ENCODE results near the gene SPAG17. TPM values are rescaled to one million over a fixed set of nuclear protein-coding genes. Genes with fewer than 3 reads are reported as not detected.
A peak's percentile ranks its signal among the peaks of the same experiment; 100 is the strongest.

The SPAG17 gene
- not detected for total RNA-seq
- polyA plus RNA-seq = not detected

DNA sequence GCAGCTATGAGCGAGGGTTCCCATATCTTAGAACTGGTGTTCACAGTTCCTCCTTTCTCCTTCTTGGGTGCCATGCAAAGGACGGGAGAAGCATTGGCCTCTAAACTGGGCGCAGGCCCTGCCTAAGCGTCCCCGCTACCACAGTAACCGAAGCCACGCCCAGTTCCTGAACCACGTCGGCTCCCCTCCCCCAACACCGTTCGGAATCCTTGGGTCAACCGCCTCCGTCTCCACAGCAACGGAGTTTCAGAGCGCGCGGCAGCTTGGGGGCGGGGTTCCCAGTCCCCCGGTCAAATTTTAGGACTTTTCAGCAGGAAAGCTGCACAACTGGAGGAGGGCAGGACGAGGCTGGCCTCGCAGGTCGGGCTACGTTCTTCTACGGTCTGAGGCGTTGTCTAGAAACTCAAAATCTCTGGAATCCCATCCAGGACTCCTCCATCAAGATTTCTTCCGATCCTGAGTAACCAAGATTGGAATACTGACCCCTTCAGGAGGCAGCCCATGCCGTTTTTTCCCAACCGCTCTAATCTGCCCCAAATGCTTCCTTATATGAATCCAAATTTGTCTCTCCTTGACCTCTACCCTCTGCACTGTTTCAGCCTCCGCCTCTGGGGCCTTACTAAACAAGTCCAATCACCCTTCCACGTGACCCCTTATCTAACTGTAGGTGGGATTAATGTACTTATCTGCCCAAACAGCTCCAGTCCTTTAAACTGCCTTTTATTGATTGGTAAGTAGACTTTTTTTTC lies at the start of gene SPAG17:
Gene SPAG17, minus strand, starts transcription at position 145 of the 749 bp plus-strand sequence. Its CDS starts 71 bp downstream, at position 74.
- no peak within 1 kb of the TSS for H3K4me3 ChIP-seq (ENCODE audit: low read depth, low read length)
- H3K4me3 Mint-ChIP-seq = peak within 1 kb of the TSS in 1 of 4 donors; percentile 39
- peaks cover 0 to 2% (median 0%) of the 10 kb centered on the region in 7 donors for H3K9me3 Mint-ChIP-seq
- ATAC-seq (ENCODE audit: low read depth in 2 of 2) = no peak
- H3K27ac Mint-ChIP-seq = no peak within 1 kb of the TSS
- no peak within 1 kb of the TSS for H3K27ac ChIP-seq (ENCODE audit: insufficient read depth, low read length, poor library complexity, severe bottlenecking)
- H3K36me3 Mint-ChIP-seq = no peaks in the 10 kb centered on the region
- H3K27me3 Mint-ChIP-seq = no peaks in the 10 kb centered on the region
- peak in 1 of 3 donors; percentile 1 for DNase-seq
- no peaks in the 10 kb centered on the region for H3K36me3 ChIP-seq (ENCODE audit: control insufficient read depth, insufficient read depth, low read length)
- no peaks in the 10 kb centered on the region for H3K9me3 ChIP-seq (ENCODE audit: control insufficient read depth in 2 of 2, low read length in 2 of 2)
- no peaks in the 10 kb centered on the region for H3K4me1 ChIP-seq (ENCODE audit: control insufficient read depth, insufficient read depth, low read length, poor library complexity, severe bottlenecking)
- peaks cover 0 to 1% (median 0%) of the 10 kb centered on the region in 4 donors for H3K4me1 Mint-ChIP-seq
- H3K27me3 ChIP-seq (ENCODE audit: control insufficient read depth, insufficient read depth, low read length) = no peaks in the 10 kb centered on the region

DNA sequence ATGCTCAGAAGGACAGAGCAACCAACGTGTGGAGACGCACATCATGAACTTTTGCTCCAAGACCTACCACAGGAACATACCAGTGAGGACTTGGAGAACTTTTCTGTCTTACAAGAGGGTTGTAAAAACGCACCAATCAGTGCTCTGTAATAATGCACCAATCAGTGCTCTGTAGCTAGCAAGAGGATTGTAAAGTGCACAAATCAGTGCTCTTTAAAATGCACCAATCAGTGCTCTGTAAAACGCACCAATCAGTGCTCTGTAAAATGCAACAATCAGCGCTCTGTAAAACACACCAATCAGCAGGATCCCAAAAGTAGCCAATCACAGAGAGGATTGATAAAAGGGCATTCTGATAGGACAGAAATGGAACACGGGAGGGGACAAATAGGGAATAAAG lies 40.4 kb upstream of the SPAG17 start:
- H3K27me3 ChIP-seq (ENCODE audit: control insufficient read depth, insufficient read depth, low read length) = no peaks in the 10 kb centered on the region
- no peaks in the 10 kb centered on the region for H3K36me3 ChIP-seq (ENCODE audit: control insufficient read depth, insufficient read depth, low read length)
- H3K9me3 ChIP-seq (ENCODE audit: control insufficient read depth in 2 of 2, low read length in 2 of 2) = no peaks in the 10 kb centered on the region
- ATAC-seq (ENCODE audit: low read depth in 2 of 2) = no peak
- Mint-ChIP-seq H3K4me1 (no peaks in the 10 kb centered on the region), H3K27ac (no peak overlapping the region), H3K27me3 (no peaks in the 10 kb centered on the region), H3K36me3 (no peaks in the 10 kb centered on the region), H3K9me3 (peaks cover 0 to 1% (median 0%) of the 10 kb centered on the region in 7 donors), H3K4me3 (no peak overlapping the region)
- H3K4me3 ChIP-seq (ENCODE audit: low read depth, low read length) = no peak overlapping the region
- no peaks in the 10 kb centered on the region for H3K4me1 ChIP-seq (ENCODE audit: control insufficient read depth, insufficient read depth, low read length, poor library complexity, severe bottlenecking)
- no peak for DNase-seq
- H3K27ac ChIP-seq (ENCODE audit: insufficient read depth, low read length, poor library complexity, severe bottlenecking) = no peak overlapping the region

DNA sequence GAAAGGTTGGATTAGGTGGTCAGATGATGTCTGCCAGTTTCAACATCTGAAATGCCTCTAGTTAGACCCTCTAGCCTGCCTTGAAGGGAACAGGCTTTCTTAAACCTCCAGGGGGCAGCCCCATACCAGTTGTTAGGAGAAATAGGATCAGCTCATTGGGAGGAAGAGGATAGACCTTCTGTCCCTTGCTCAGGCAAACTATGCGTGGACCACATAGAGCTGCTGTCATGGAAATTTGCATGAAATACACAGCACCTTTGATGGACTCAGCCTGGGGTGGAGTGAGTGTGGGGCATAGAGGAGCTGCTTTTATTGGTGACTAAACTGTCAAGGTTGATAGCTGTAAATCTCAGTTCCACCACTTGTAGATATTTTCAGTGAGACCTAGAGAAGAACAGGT lies 38.4 kb upstream of the SPAG17 start:
- H3K36me3 ChIP-seq (ENCODE audit: control insufficient read depth, insufficient read depth, low read length) = no peaks in the 10 kb centered on the region
- Mint-ChIP-seq H3K4me1 (no peaks in the 10 kb centered on the region), H3K27ac (no peak overlapping the region), H3K9me3 (peaks cover 0 to 1% (median 0%) of the 10 kb centered on the region in 7 donors), H3K4me3 (no peak overlapping the region), H3K36me3 (no peaks in the 10 kb centered on the region), H3K27me3 (no peaks in the 10 kb centered on the region)
- no peaks in the 10 kb centered on the region for H3K4me1 ChIP-seq (ENCODE audit: control insufficient read depth, insufficient read depth, low read length, poor library complexity, severe bottlenecking)
- no peaks in the 10 kb centered on the region for H3K27me3 ChIP-seq (ENCODE audit: control insufficient read depth, insufficient read depth, low read length)
- DNase-seq (no peak), ATAC-seq (ENCODE audit: low read depth in 2 of 2) (no peak)
- H3K9me3 ChIP-seq (ENCODE audit: control insufficient read depth in 2 of 2, low read length in 2 of 2) = no peaks in the 10 kb centered on the region
- H3K4me3 ChIP-seq (ENCODE audit: low read depth, low read length) = no peak overlapping the region
- no peak overlapping the region for H3K27ac ChIP-seq (ENCODE audit: insufficient read depth, low read length, poor library complexity, severe bottlenecking)

DNA sequence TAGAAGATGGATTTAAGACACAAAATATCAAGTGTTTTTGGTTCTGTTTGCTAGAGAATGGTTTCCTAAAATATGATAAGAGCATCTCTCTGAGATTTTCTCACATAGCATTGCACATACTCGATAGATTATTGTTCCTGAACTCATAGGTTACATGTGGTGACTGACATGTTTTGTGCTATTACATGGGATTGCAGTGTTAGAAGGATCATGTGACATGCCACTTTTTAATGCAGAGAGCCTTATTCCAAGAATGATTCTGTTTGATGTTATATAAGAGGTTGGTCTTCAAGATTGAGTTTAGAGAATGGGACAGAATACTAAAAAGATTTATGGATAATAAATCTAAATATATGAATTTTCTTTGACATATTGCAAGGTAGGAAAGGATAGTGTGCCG lies 34.4 kb upstream of the SPAG17 start:
- no peaks in the 10 kb centered on the region for H3K36me3 ChIP-seq (ENCODE audit: control insufficient read depth, insufficient read depth, low read length)
- DNase-seq (no peak), ATAC-seq (ENCODE audit: low read depth in 2 of 2) (no peak)
- H3K4me3 Mint-ChIP-seq = no peak overlapping the region
- no peak overlapping the region for H3K27ac ChIP-seq (ENCODE audit: insufficient read depth, low read length, poor library complexity, severe bottlenecking)
- no peak overlapping the region for H3K27ac Mint-ChIP-seq
- H3K9me3 ChIP-seq (ENCODE audit: control insufficient read depth in 2 of 2, low read length in 2 of 2) = no peaks in the 10 kb centered on the region
- no peaks in the 10 kb centered on the region for H3K27me3 Mint-ChIP-seq
- no peaks in the 10 kb centered on the region for H3K4me1 Mint-ChIP-seq
- no peak overlapping the region for H3K4me3 ChIP-seq (ENCODE audit: low read depth, low read length)
- no peaks in the 10 kb centered on the region for H3K4me1 ChIP-seq (ENCODE audit: control insufficient read depth, insufficient read depth, low read length, poor library complexity, severe bottlenecking)
- peaks cover 0 to 7% (median 0%) of the 10 kb centered on the region in 7 donors for H3K9me3 Mint-ChIP-seq
- H3K36me3 Mint-ChIP-seq = no peaks in the 10 kb centered on the region
- no peaks in the 10 kb centered on the region for H3K27me3 ChIP-seq (ENCODE audit: control insufficient read depth, insufficient read depth, low read length)

DNA sequence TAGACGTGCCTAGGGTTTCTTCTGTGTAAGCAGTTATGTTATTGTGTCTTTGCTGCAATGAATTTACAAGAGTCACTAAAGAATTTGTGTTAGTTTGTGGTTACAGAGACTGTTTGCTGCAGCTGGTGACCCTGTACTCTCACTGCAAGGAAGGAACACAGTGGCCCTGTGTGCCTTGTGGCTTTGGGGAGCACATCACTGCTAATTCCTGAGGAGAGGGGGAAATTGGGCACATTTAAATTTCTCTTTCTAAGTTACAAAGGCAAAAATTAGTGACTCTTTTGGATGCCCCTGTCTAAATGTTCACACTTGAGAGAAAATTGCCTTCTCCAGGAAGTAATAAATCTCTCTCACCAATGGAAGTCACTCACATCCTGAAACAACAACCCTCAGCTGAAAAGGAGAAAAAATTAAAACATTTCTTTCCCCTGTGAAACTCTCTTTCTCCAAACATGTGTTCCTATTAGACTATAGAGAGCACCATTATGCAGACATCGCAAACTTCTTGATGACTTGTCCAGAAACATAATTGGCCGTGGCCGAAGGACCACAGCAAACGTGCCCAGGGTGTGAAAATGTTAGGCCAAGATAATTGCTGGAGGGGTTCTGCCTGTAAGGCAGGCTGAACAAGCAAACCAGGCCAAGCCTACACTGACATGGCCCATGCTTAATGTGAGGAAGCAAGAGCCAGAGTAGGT lies 32.3 kb upstream of the SPAG17 start:
- ATAC-seq (ENCODE audit: low read depth in 2 of 2) = no peak
- Mint-ChIP-seq H3K27ac (no peak overlapping the region), H3K27me3 (no peaks in the 10 kb centered on the region), H3K9me3 (peaks cover 0 to 7% (median 0%) of the 10 kb centered on the region in 7 donors), H3K36me3 (no peaks in the 10 kb centered on the region), H3K4me3 (no peak overlapping the region), H3K4me1 (no peaks in the 10 kb centered on the region)
- no peaks in the 10 kb centered on the region for H3K4me1 ChIP-seq (ENCODE audit: control insufficient read depth, insufficient read depth, low read length, poor library complexity, severe bottlenecking)
- no peaks in the 10 kb centered on the region for H3K9me3 ChIP-seq (ENCODE audit: control insufficient read depth in 2 of 2, low read length in 2 of 2)
- no peak overlapping the region for H3K4me3 ChIP-seq (ENCODE audit: low read depth, low read length)
- no peak for DNase-seq
- H3K36me3 ChIP-seq (ENCODE audit: control insufficient read depth, insufficient read depth, low read length) = no peaks in the 10 kb centered on the region
- no peaks in the 10 kb centered on the region for H3K27me3 ChIP-seq (ENCODE audit: control insufficient read depth, insufficient read depth, low read length)
- H3K27ac ChIP-seq (ENCODE audit: insufficient read depth, low read length, poor library complexity, severe bottlenecking) = no peak overlapping the region

DNA sequence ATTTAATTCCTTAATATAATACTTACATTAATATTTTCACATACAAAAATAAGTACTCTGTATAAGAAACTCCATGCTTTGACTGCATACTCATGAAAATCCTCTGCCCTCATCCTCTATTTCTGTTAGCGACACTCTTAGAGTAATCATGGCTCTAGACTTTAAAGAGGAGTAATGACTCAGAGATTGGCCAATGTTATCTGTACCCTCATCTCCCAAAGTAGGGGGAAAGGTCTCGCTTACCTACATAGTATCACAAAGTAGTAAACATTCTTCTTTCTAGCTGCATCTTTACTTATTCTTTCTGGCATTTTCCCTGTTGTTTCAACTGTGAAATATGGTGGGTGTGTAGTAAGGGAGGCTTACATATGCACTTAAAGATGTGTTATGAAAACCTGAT lies 29.8 kb upstream of the SPAG17 start:
- H3K27ac ChIP-seq (ENCODE audit: insufficient read depth, low read length, poor library complexity, severe bottlenecking) = no peak overlapping the region
- H3K27me3 ChIP-seq (ENCODE audit: control insufficient read depth, insufficient read depth, low read length) = no peaks in the 10 kb centered on the region
- ATAC-seq (ENCODE audit: low read depth in 2 of 2) (no peak), DNase-seq (no peak)
- Mint-ChIP-seq H3K36me3 (no peaks in the 10 kb centered on the region), H3K9me3 (peaks cover 0 to 7% (median 0%) of the 10 kb centered on the region in 7 donors), H3K4me3 (no peak overlapping the region), H3K4me1 (no peaks in the 10 kb centered on the region), H3K27me3 (no peaks in the 10 kb centered on the region), H3K27ac (no peak overlapping the region)
- no peaks in the 10 kb centered on the region for H3K4me1 ChIP-seq (ENCODE audit: control insufficient read depth, insufficient read depth, low read length, poor library complexity, severe bottlenecking)
- no peaks in the 10 kb centered on the region for H3K36me3 ChIP-seq (ENCODE audit: control insufficient read depth, insufficient read depth, low read length)
- H3K9me3 ChIP-seq (ENCODE audit: control insufficient read depth in 2 of 2, low read length in 2 of 2) = no peaks in the 10 kb centered on the region
- no peak overlapping the region for H3K4me3 ChIP-seq (ENCODE audit: low read depth, low read length)

DNA sequence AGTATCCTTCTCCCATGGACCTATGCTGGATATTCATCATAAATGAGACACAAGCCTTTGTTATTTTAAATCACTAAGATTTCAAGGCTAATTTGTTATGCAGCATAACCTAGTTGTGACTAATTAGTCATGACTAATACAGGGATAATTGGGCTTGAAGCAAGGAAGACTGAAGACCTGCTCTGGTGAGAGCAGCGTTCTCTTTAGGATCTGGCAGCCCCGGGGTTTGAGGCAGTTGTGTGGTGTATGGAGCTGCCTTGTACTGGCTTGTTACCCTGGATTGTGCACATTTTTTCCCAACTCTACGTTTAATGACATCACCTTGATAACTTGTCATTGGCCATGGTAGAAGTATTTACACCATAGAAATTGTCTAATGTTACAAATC lies 25.7 kb upstream of the SPAG17 start:
- Histone ChIP-seq H3K27me3 (ENCODE audit: control insufficient read depth, insufficient read depth, low read length) (no peaks in the 10 kb centered on the region), H3K27ac (ENCODE audit: insufficient read depth, low read length, poor library complexity, severe bottlenecking) (no peak overlapping the region), H3K4me3 (ENCODE audit: low read depth, low read length) (no peak overlapping the region), H3K9me3 (ENCODE audit: control insufficient read depth in 2 of 2, low read length in 2 of 2) (no peaks in the 10 kb centered on the region), H3K36me3 (ENCODE audit: control insufficient read depth, insufficient read depth, low read length) (no peaks in the 10 kb centered on the region), H3K4me1 (ENCODE audit: control insufficient read depth, insufficient read depth, low read length, poor library complexity, severe bottlenecking) (no peaks in the 10 kb centered on the region)
- DNase-seq (no peak), ATAC-seq (ENCODE audit: low read depth in 2 of 2) (no peak)
- Mint-ChIP-seq H3K9me3 (peaks cover 0 to 12% (median 0%) of the 10 kb centered on the region in 7 donors), H3K4me3 (no peak overlapping the region), H3K36me3 (no peaks in the 10 kb centered on the region), H3K27me3 (no peaks in the 10 kb centered on the region), H3K4me1 (no peaks in the 10 kb centered on the region), H3K27ac (no peak overlapping the region)

All from CD4-positive, CD25-positive, alpha-beta regulatory T cell (primary cell).